ENCODE results near the gene FHIT. TPM values are rescaled to one million over a fixed set of nuclear protein-coding genes. Genes with fewer than 3 reads are reported as not detected.
"Not testable (repeated sequence)": the region's sequence is repeated elsewhere in the genome, so short reads cannot be mapped to it uniquely, and the experiment has no call there.

FHIT gene
- total RNA-seq, 1 experiment from 2014 or later = 20.1 TPM

GRCh38 chr3:61192222-61192621 lies 59.0 kb downstream of the FHIT start:
- no TSS peak for BruUV-seq (replicated peaks)
- intact Hi-C loops (cut with micrococcal nuclease) = no loop called here
- H3K4me3 Mint-ChIP-seq (ENCODE audit: unreplicated experiment) = no peak overlapping the region
- no peak overlapping the region for H3K27ac Mint-ChIP-seq (ENCODE audit: low read depth, unreplicated experiment)
- no peak for TF ChIP-seq CTCF (IDR thresholded peaks at IDR 0.05; ENCODE audit: unreplicated experiment)
- POLR2A ChIA-PET = no interaction called here
- no peak for DNase-seq (ENCODE audit: unreplicated experiment)
- H3K9me3 Mint-ChIP-seq (ENCODE audit: unreplicated experiment) = no peaks in the 10 kb centered on the region
- peaks cover 10% of the 10 kb centered on the region for H3K36me3 Mint-ChIP-seq (ENCODE audit: insufficient read depth, unreplicated experiment)
- H3K27me3 Mint-ChIP-seq (ENCODE audit: insufficient read depth, unreplicated experiment) = no peaks in the 10 kb centered on the region
- CTCF ChIA-PET = no interaction called here
- no peaks in the 10 kb centered on the region for H3K4me1 Mint-ChIP-seq (ENCODE audit: insufficient read depth, unreplicated experiment)

GRCh38 chr3:61190205-61190604 lies 61.0 kb downstream of the FHIT start:
- BruUV-seq (replicated peaks); intact Hi-C loops (cut with micrococcal nuclease); H3K4me3 Mint-ChIP-seq (ENCODE audit: unreplicated experiment); POLR2A ChIA-PET; H3K4me1 Mint-ChIP-seq (ENCODE audit: insufficient read depth, unreplicated experiment); H3K9me3 Mint-ChIP-seq (ENCODE audit: unreplicated experiment); DNase-seq (ENCODE audit: unreplicated experiment); H3K36me3 Mint-ChIP-seq (ENCODE audit: insufficient read depth, unreplicated experiment); H3K27me3 Mint-ChIP-seq (ENCODE audit: insufficient read depth, unreplicated experiment); H3K27ac Mint-ChIP-seq (ENCODE audit: low read depth, unreplicated experiment); CTCF ChIA-PET: not testable (repeated sequence)

GRCh38 chr3:61186030-61186429 lies 65.2 kb downstream of the FHIT start:
- TF ChIP-seq CTCF (IDR thresholded peaks at IDR 0.05; ENCODE audit: unreplicated experiment) = no peak
- ChIA-PET CTCF (interaction anchor here (0.7 kb wide), 1 partner anchor 67 kb away, joined by 3 read pairs; no protein-coding TSS in a partner anchor), POLR2A (no interaction called here)
- H3K27ac Mint-ChIP-seq (ENCODE audit: low read depth, unreplicated experiment) = no peak overlapping the region
- no peaks in the 10 kb centered on the region for H3K9me3 Mint-ChIP-seq (ENCODE audit: unreplicated experiment)
- no peak overlapping the region for H3K4me3 Mint-ChIP-seq (ENCODE audit: unreplicated experiment)
- DNase-seq (ENCODE audit: unreplicated experiment) = no peak
- H3K27me3 Mint-ChIP-seq (ENCODE audit: insufficient read depth, unreplicated experiment) = no peaks in the 10 kb centered on the region
- intact Hi-C loops (cut with micrococcal nuclease) = no loop called here
- no peaks in the 10 kb centered on the region for H3K36me3 Mint-ChIP-seq (ENCODE audit: insufficient read depth, unreplicated experiment)
- H3K4me1 Mint-ChIP-seq (ENCODE audit: insufficient read depth, unreplicated experiment) = peaks cover 11% of the 10 kb centered on the region
- no TSS peak for BruUV-seq (replicated peaks)

GRCh38 chr3:61184956-61185355 lies 66.3 kb downstream of the FHIT start:
- Mint-ChIP-seq H3K4me3 (ENCODE audit: unreplicated experiment) (no peak overlapping the region), H3K27ac (ENCODE audit: low read depth, unreplicated experiment) (no peak overlapping the region), H3K36me3 (ENCODE audit: insufficient read depth, unreplicated experiment) (no peaks in the 10 kb centered on the region), H3K9me3 (ENCODE audit: unreplicated experiment) (no peaks in the 10 kb centered on the region), H3K4me1 (ENCODE audit: insufficient read depth, unreplicated experiment) (peaks cover 11% of the 10 kb centered on the region), H3K27me3 (ENCODE audit: insufficient read depth, unreplicated experiment) (no peaks in the 10 kb centered on the region)
- CTCF ChIA-PET = no interaction called here
- no TSS peak for BruUV-seq (replicated peaks)
- intact Hi-C loops (cut with micrococcal nuclease) = no loop called here
- DNase-seq (ENCODE audit: unreplicated experiment) = no peak
- POLR2A ChIA-PET = no interaction called here
- TF ChIP-seq CTCF (IDR thresholded peaks at IDR 0.05; ENCODE audit: unreplicated experiment) = no peak

- ChIA-PET CTCF (no interaction called here), POLR2A (interaction anchor here (0.9 kb wide), 1 partner anchor 13 kb away, joined by 3 read pairs; no protein-coding TSS in a partner anchor)
- no peak for TF ChIP-seq CTCF (IDR thresholded peaks at IDR 0.05; ENCODE audit: unreplicated experiment)
- no peaks in the 10 kb centered on the region for H3K27me3 Mint-ChIP-seq (ENCODE audit: insufficient read depth, unreplicated experiment)
- no peaks in the 10 kb centered on the region for H3K9me3 Mint-ChIP-seq (ENCODE audit: unreplicated experiment)
- no peaks in the 10 kb centered on the region for H3K36me3 Mint-ChIP-seq (ENCODE audit: insufficient read depth, unreplicated experiment)
- BruUV-seq (replicated peaks) = no TSS peak
- H3K27ac Mint-ChIP-seq (ENCODE audit: low read depth, unreplicated experiment) = no peak overlapping the region
- H3K4me1 Mint-ChIP-seq (ENCODE audit: insufficient read depth, unreplicated experiment) = peaks cover 11% of the 10 kb centered on the region
- intact Hi-C loops (cut with micrococcal nuclease) = no loop called here
- DNase-seq (ENCODE audit: unreplicated experiment) = no peak
- no peak overlapping the region for H3K4me3 Mint-ChIP-seq (ENCODE audit: unreplicated experiment)
Observed at GRCh38 chr3:61182662-61183061, 68.6 kb downstream of the FHIT start.

Measured in MCF 10A (cell line).